Skeletal muscle tissue (tissue), 4 donors: Measurements from ENCODE around the gene DAGLA. TPM values are rescaled to one million over a fixed set of nuclear protein-coding genes. Genes with fewer than 3 reads are reported as not detected.
A peak's percentile ranks its signal among the peaks of the same experiment; 100 is the strongest.

ENCODE experiments used
- H3K27ac ChIP-seq: one replicate; pipeline ENCODE4 v1.7.0; 2013; ENCODE audit warnings: mild to moderate bottlenecking, low read depth, low read length, inconsistent platforms
- H3K27me3 ChIP-seq, 3 donors: one replicate each; pipeline ENCODE4 v1.7.0; 2013; ENCODE audit warnings: low read length in 3 of 3; ENCODE audit not compliant: control insufficient read depth in 3 of 3, insufficient read depth in 3 of 3
- H3K36me3 ChIP-seq, 3 donors: one replicate each; pipeline ENCODE4 v1.7.0; 2013; ENCODE audit warnings: low read length in 3 of 3; ENCODE audit not compliant: control insufficient read depth in 3 of 3, insufficient read depth in 3 of 3
- H3K4me1 ChIP-seq, 3 donors: one replicate each; pipeline ENCODE4 v1.7.0; 2013; ENCODE audit warnings: low read length in 3 of 3, mild to moderate bottlenecking in 3 of 3; ENCODE audit not compliant: control insufficient read depth in 3 of 3, insufficient read depth in 3 of 3
- H3K4me3 ChIP-seq, 3 donors: one replicate each; pipeline ENCODE4 v1.7.0; 2013; ENCODE audit warnings: low read length in 3 of 3
- H3K9ac ChIP-seq, 3 donors: one replicate each; pipeline ENCODE4 v1.7.0; 2013; ENCODE audit warnings: low read length in 3 of 3, mild to moderate bottlenecking in 3 of 3, moderate library complexity in 2 of 3, low read depth in 1 of 3
- H3K9me3 ChIP-seq, 3 donors: one replicate each; pipeline ENCODE4 v1.7.0; 2013; ENCODE audit warnings: low read length in 3 of 3; ENCODE audit not compliant: control insufficient read depth in 3 of 3
- total RNA-seq: library from RNA; depleted of rRNA; stranded (reverse); fragments of >200 nt; gene quantifications from one replicate; pipeline ENCODE4 v1.2.3, GENCODE V29; 2014
- donor health status: Osteomylitis.

Gene DAGLA
- total RNA-seq, 1 donor from 2014 or later: 1.0 TPM

GRCh38 chr11:61779666-61780525 lies 99.7 kb downstream of the DAGLA start:
- no peak overlapping the region for H3K9ac ChIP-seq
- H3K4me1 ChIP-seq: peaks cover 6 to 11% (median 10%) of the 10 kb centered on the region in 3 donors
- no peak overlapping the region for H3K27ac ChIP-seq
- H3K36me3 ChIP-seq: peaks cover 0 to 3% (median 0%) of the 10 kb centered on the region in 3 donors
- H3K9me3 ChIP-seq: no peaks in the 10 kb centered on the region
- H3K4me3 ChIP-seq: no peak overlapping the region
- peaks cover 3 to 7% (median 7%) of the 10 kb centered on the region in 3 donors for H3K27me3 ChIP-seq

GRCh38 chr11:61780581-61781162 lies 100.5 kb downstream of the DAGLA start:
- no peak overlapping the region for H3K27ac ChIP-seq
- peaks cover 6 to 11% (median 10%) of the 10 kb centered on the region in 3 donors for H3K4me1 ChIP-seq
- peaks cover 7 to 10% (median 8%) of the 10 kb centered on the region in 3 donors for H3K36me3 ChIP-seq
- H3K9ac ChIP-seq: no peak overlapping the region
- no peaks in the 10 kb centered on the region for H3K9me3 ChIP-seq
- no peak overlapping the region for H3K4me3 ChIP-seq
- peaks cover 3 to 7% (median 7%) of the 10 kb centered on the region in 3 donors for H3K27me3 ChIP-seq

DNA sequence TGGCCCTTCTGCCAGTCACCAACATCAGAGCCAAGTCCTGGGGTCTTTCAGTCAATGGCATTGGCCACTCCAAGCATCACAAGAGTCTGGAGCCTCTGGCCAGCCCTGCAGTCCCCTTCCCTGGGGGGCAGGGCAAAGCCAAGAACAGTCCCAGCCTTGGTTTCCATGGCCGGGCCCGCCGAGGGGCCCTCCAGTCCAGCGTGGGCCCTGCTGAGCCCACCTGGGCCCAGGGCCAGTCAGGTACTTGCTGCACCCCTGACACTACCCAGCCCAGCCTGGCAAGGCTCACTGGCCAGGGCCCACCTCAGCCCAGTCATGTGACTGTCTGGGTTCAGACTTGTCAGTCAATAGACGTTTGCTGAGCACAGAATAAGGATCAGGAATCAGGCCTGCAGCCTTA lies 101.4 kb downstream of the DAGLA start:
- H3K4me1 ChIP-seq: peaks cover 6 to 11% (median 10%) of the 10 kb centered on the region in 3 donors
- H3K27ac ChIP-seq: no peak overlapping the region
- H3K9me3 ChIP-seq: no peaks in the 10 kb centered on the region
- H3K27me3 ChIP-seq: peaks cover 3 to 7% (median 7%) of the 10 kb centered on the region in 3 donors
- peaks cover 14 to 19% (median 15%) of the 10 kb centered on the region in 3 donors for H3K36me3 ChIP-seq
- no peak overlapping the region for H3K4me3 ChIP-seq
- H3K9ac ChIP-seq: no peak overlapping the region

- Histone ChIP-seq H3K9me3 (no peaks in the 10 kb centered on the region), H3K4me3 (no peak overlapping the region), H3K27ac (no peak overlapping the region), H3K36me3 (peaks cover 17 to 27% (median 22%) of the 10 kb centered on the region in 3 donors), H3K9ac (no peak overlapping the region), H3K27me3 (peaks cover 3 to 7% (median 7%) of the 10 kb centered on the region in 3 donors), H3K4me1 (peaks cover 3 to 7% (median 5%) of the 10 kb centered on the region in 3 donors)
Observed at GRCh38 chr11:61782299-61782698, 102.1 kb downstream of the DAGLA start.

DNA sequence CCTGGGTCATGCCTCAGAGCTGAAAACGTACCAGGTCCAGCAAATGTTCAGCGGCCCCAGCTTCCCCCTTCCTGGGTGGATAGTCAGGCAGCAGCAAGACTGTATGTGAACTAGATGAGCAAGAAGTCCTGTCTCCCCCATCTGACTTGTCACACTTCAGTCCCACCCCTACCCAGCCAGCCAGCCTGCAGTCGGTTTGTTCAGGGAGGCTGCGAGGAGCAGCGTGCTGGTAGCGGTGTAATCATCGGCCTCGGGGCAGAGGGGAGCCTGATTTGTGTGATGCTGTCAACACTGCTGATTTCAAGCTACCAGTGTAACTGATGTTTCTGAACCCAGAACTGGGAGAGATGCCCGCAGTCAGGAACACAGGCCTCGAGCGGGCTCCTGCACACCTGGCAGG lies 102.7 kb downstream of the DAGLA start:
- no peak overlapping the region for H3K27ac ChIP-seq
- peaks cover 22 to 32% (median 28%) of the 10 kb centered on the region in 3 donors for H3K36me3 ChIP-seq
- peaks cover 0 to 2% (median under 1%) of the 10 kb centered on the region in 3 donors for H3K4me1 ChIP-seq
- no peak overlapping the region for H3K9ac ChIP-seq
- no peaks in the 10 kb centered on the region for H3K9me3 ChIP-seq
- peaks cover 3 to 7% (median 7%) of the 10 kb centered on the region in 3 donors for H3K27me3 ChIP-seq
- H3K4me3 ChIP-seq: no peak overlapping the region

GRCh38 chr11:61783717-61784505 lies 103.7 kb downstream of the DAGLA start:
- Histone ChIP-seq H3K36me3 (peaks cover 31 to 41% (median 37%) of the 10 kb centered on the region in 3 donors), H3K27ac (no peak overlapping the region), H3K4me1 (no peaks in the 10 kb centered on the region), H3K27me3 (peaks cover under 1 to 3% (median under 1%) of the 10 kb centered on the region in 3 donors), H3K9ac (no peak overlapping the region), H3K9me3 (no peaks in the 10 kb centered on the region), H3K4me3 (no peak overlapping the region)

DNA sequence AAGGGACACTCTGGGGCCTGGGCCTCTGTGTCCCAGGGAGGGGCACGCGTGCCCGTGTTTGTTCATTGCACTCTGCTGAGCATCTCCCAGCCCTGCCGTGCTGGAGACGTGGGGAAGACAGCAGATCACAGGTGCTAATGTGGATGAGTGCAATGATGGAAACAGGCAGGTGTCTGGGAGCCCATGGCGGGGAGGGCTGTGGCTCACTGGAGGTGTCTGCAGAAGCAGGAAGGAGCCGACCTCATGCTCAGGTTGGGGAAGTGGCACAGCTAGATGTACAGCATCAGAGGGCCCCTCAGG lies 104.3 kb downstream of the DAGLA start:
- Histone ChIP-seq H3K9ac (no peak overlapping the region), H3K36me3 (peaks cover 37 to 47% (median 43%) of the 10 kb centered on the region in 3 donors), H3K4me1 (no peaks in the 10 kb centered on the region)

GRCh38 chr11:61785837-61786402 lies 105.7 kb downstream of the DAGLA start:
- Histone ChIP-seq H3K4me3 (no peak overlapping the region), H3K9ac (no peak overlapping the region), H3K27ac (no peak overlapping the region), H3K27me3 (no peaks in the 10 kb centered on the region), H3K4me1 (peaks cover 0 to 4% (median 0%) of the 10 kb centered on the region in 3 donors), H3K36me3 (peaks cover 47 to 54% (median 53%) of the 10 kb centered on the region in 3 donors), H3K9me3 (no peaks in the 10 kb centered on the region)

More for the DNA sequence above, 104.3 kb downstream of the DAGLA start:
- H3K27me3 ChIP-seq: peaks cover 0 to 3% (median 0%) of the 10 kb centered on the region in 3 donors
- H3K4me3 ChIP-seq: no peak overlapping the region
- H3K27ac ChIP-seq: no peak overlapping the region
- no peaks in the 10 kb centered on the region for H3K9me3 ChIP-seq

GRCh38 chr11:61787928-61788491 lies 107.8 kb downstream of the DAGLA start:
- Histone ChIP-seq H3K9me3 (no peaks in the 10 kb centered on the region), H3K27me3 (no peaks in the 10 kb centered on the region), H3K4me1 (peaks cover 4 to 16% (median 8%) of the 10 kb centered on the region in 3 donors), H3K9ac (peak overlapping the region in 1 of 3 donors; percentile 8), H3K27ac (no peak overlapping the region), H3K4me3 (no peak overlapping the region), H3K36me3 (peaks cover 47 to 54% (median 53%) of the 10 kb centered on the region in 3 donors)
